Smooth muscle cell (in vitro differentiated cells): Measurements from ENCODE around the gene EIF2B5. TPM values are rescaled to one million over a fixed set of nuclear protein-coding genes. Genes with fewer than 3 reads are reported as not detected.
A peak's percentile ranks its signal among the peaks of the same experiment; 100 is the strongest.

Source experiments
- DNase-seq: peaks from one replicate; lab custom pipeline; 2025; ENCODE audit not compliant: unreplicated experiment; lab: John Stamatoyannopoulos, UW
- H2AFZ ChIP-seq: fragments of 200-600 bp; sonication (generic); 2 replicates; pipeline ENCODE4 v1.6.0; 2016; ENCODE audit warnings: antibody characterized with exemption, low read depth, mild to moderate bottlenecking
- H3F3A ChIP-seq: fragments of 200-600 bp; sonication (generic); 2 replicates; pipeline ENCODE4 v1.6.0; 2017; ENCODE audit warnings: antibody characterized with exemption, low read depth
- H3K27ac ChIP-seq: fragments of 200-600 bp; sonication (generic); 2 replicates; pipeline ENCODE4 v1.5.1; 2016; ENCODE audit warnings: low read depth, mild to moderate bottlenecking
- H3K27me3 ChIP-seq: fragments of 200-600 bp; sonication (generic); 2 replicates; pipeline ENCODE4 v1.6.1; 2016; ENCODE audit warnings: low read depth, mild to moderate bottlenecking
- H3K36me3 ChIP-seq: fragments of 200-600 bp; sonication (generic); 2 replicates; pipeline ENCODE4 v1.5.1; 2016; ENCODE audit warnings: low read depth
- H3K4me1 ChIP-seq: fragments of 200-600 bp; sonication (generic); 2 replicates; pipeline ENCODE4 v1.5.1; 2016; ENCODE audit warnings: low read depth
- H3K4me2 ChIP-seq: fragments of 200-600 bp; sonication (generic); 2 replicates; pipeline ENCODE4 v1.6.0; 2016; ENCODE audit warnings: mild to moderate bottlenecking
- H3K4me3 ChIP-seq: fragments of 200-600 bp; sonication (generic); 2 replicates; pipeline ENCODE4 v1.5.1; 2016; ENCODE audit warnings: mild to moderate bottlenecking
- H3K79me2 ChIP-seq: fragments of 200-600 bp; sonication (generic); 2 replicates; pipeline ENCODE4 v1.6.0; 2016; ENCODE audit warnings: low read depth, mild to moderate bottlenecking
- H3K9ac ChIP-seq: fragments of 200-600 bp; sonication (generic); 2 replicates; pipeline ENCODE4 v1.6.0; 2016; ENCODE audit warnings: low read depth
- H3K9me3 ChIP-seq: fragments of 200-600 bp; sonication (generic); replicated peaks from 2 replicates; pipeline ENCODE4 v1.5.1; 2016; ENCODE audit warnings: low read depth
- H4K20me1 ChIP-seq: fragments of 200-600 bp; sonication (generic); 2 replicates; pipeline ENCODE4 v1.6.0; 2016; ENCODE audit warnings: low read depth
- CTCF ChIP-seq: fragments of 200-600 bp; sonication (generic); IDR thresholded peaks from 2 replicates; pipeline ENCODE4 v1.5.1; 2017; ENCODE audit warnings: borderline replicate concordance, mild to moderate bottlenecking, antibody characterized with exemption; ENCODE audit not compliant: insufficient read depth, poor library complexity, severe bottlenecking
- WGBS: methylation state at CpG from one replicate; pipeline ENCODE4 v1.1.7; 2016; ENCODE audit warnings: low lambda C conversion rate; 5-methylcytosine and 5-hydroxymethylcytosine counted together
- polyA plus RNA-seq: library from polyadenylated mRNA; unstranded; fragments of >200 nt; fragmentation: Nextera tagmentation; extraction: Ambion mirVana; gene quantifications from 2 replicates; pipeline ENCODE4 v1.2.1, GENCODE V29; 2016
- total RNA-seq: library from RNA; depleted of rRNA; stranded (reverse); fragments of >200 nt; gene quantifications from 2 replicates; pipeline ENCODE4 v1.2.3, GENCODE V29; 2014

EIF2B5 gene
- total and polyA plus RNA-seq, 2 experiments from 2014 or later: 25.3 to 32.3 TPM

GRCh38 chr3:184126006-184126405 lies 9.2 kb upstream of the EIF2B5 start:
- H4K20me1 ChIP-seq: no peaks in the 10 kb centered on the region
- no peaks in the 10 kb centered on the region for H3K27me3 ChIP-seq
- H3F3A ChIP-seq: no peaks in the 10 kb centered on the region
- no peak for DNase-seq
- H2AFZ ChIP-seq: no peak overlapping the region
- WGBS: 79% methylated on average over 3 of the region's 3 CpGs
- no peaks in the 10 kb centered on the region for H3K36me3 ChIP-seq
- no peaks in the 10 kb centered on the region for H3K4me1 ChIP-seq
- H3K79me2 ChIP-seq: no peaks in the 10 kb centered on the region
- no peaks in the 10 kb centered on the region for H3K9me3 ChIP-seq
- H3K4me3 ChIP-seq: no peak overlapping the region
- H3K27ac ChIP-seq: no peak overlapping the region
- H3K4me2 ChIP-seq: no peak overlapping the region
- H3K9ac ChIP-seq: no peak overlapping the region
- no peak for TF ChIP-seq CTCF

GRCh38 chr3:184129012-184129411 lies 6.1 kb upstream of the EIF2B5 start:
- Histone ChIP-seq H2AFZ (no peak overlapping the region), H3K4me1 (no peaks in the 10 kb centered on the region), H3K4me2 (no peak overlapping the region), H4K20me1 (no peaks in the 10 kb centered on the region), H3K9ac (no peak overlapping the region), H3K27ac (no peak overlapping the region), H3K36me3 (no peaks in the 10 kb centered on the region), H3F3A (peaks cover 7% of the 10 kb centered on the region), H3K79me2 (no peaks in the 10 kb centered on the region), H3K4me3 (no peak overlapping the region), H3K9me3 (no peaks in the 10 kb centered on the region), H3K27me3 (no peaks in the 10 kb centered on the region)
- no peak for DNase-seq
- TF ChIP-seq CTCF: peak; percentile 19
- WGBS: 32% methylated on average over 2 of the region's 2 CpGs

- peaks cover 11% of the 10 kb centered on the region for H3K4me1 ChIP-seq
- H3K27ac ChIP-seq: no peak overlapping the region
- H3K9me3 ChIP-seq: no peaks in the 10 kb centered on the region
- peaks cover 7% of the 10 kb centered on the region for H3F3A ChIP-seq
- 94% methylated on average over 4 of the region's 4 CpGs for WGBS
- peaks cover 25% of the 10 kb centered on the region for H3K79me2 ChIP-seq
- H3K36me3 ChIP-seq: no peaks in the 10 kb centered on the region
- H3K4me2 ChIP-seq: peak overlapping the region; percentile 86
- DNase-seq: no peak
- TF ChIP-seq CTCF: no peak
- no peak overlapping the region for H2AFZ ChIP-seq
- H3K27me3 ChIP-seq: no peaks in the 10 kb centered on the region
- H4K20me1 ChIP-seq: peaks cover 8% of the 10 kb centered on the region
- no peak overlapping the region for H3K4me3 ChIP-seq
- no peak overlapping the region for H3K9ac ChIP-seq
Measured at GRCh38 chr3:184132945-184133344, 2.2 kb upstream of the EIF2B5 start.
